GM21825 (cell line): Measurements from ENCODE around the gene MSN.
"Not testable (repeated sequence)": the region's sequence is repeated elsewhere in the genome, so short reads cannot be mapped to it uniquely, and the experiment has no call there.

Experiments used
- ATAC-seq: cut with Tn5 transposase; IDR thresholded peaks from one replicate; pipeline ENCODE4 v1.9.1; 2021; ENCODE audit warnings: mild to moderate bottlenecking, moderate library complexity; ENCODE audit not compliant: unreplicated experiment

Gene MSN

GRCh38 chrX:65667503-65668376 lies at the start of gene MSN:
Gene MSN, plus strand, starts transcription at chrX:65667654. Its CDS starts 188 bp downstream, at chrX:65667842.
- ATAC-seq, result peak; percentile 71

- not testable (repeated sequence) for ATAC-seq
These were observed 47.3 kb upstream of the MSN start for GRCh38 chrX:65620096-65620705.

GRCh38 chrX:65630771-65631170 lies 36.7 kb upstream of the MSN start:
- ATAC-seq, result no peak

- ATAC-seq, result no peak
These were observed 33.6 kb upstream of the MSN start for GRCh38 chrX:65633826-65634225.

- no peak for ATAC-seq
These were observed 32.7 kb upstream of the MSN start for GRCh38 chrX:65634732-65635131.

- ATAC-seq, result no peak
These were observed 32.1 kb upstream of the MSN start for GRCh38 chrX:65635378-65635777.

- ATAC-seq, result no peak
These were observed 31.6 kb upstream of the MSN start for GRCh38 chrX:65635822-65636221.

- not testable (repeated sequence) for ATAC-seq
These were observed 31.2 kb upstream of the MSN start for GRCh38 chrX:65636261-65636660.

- ATAC-seq, result no peak
These were observed 30.1 kb upstream of the MSN start for GRCh38 chrX:65637335-65637734.

- ATAC-seq, result no peak
These were observed 24.5 kb upstream of the MSN start for GRCh38 chrX:65642914-65643491.

GRCh38 chrX:65643531-65644052 lies 23.9 kb upstream of the MSN start:
- no peak for ATAC-seq

GRCh38 chrX:65644621-65645289 lies 22.7 kb upstream of the MSN start:
- no peak for ATAC-seq

GRCh38 chrX:65647801-65648200 lies 19.7 kb upstream of the MSN start:
- ATAC-seq, result no peak

GRCh38 chrX:65652098-65652497 lies 15.4 kb upstream of the MSN start:
- ATAC-seq, result no peak

GRCh38 chrX:65657009-65657441 lies 10.4 kb upstream of the MSN start:
- ATAC-seq, result not testable (repeated sequence)

GRCh38 chrX:65657659-65658058 lies 9.8 kb upstream of the MSN start:
- no peak for ATAC-seq

- no peak for ATAC-seq
These were observed 9.2 kb upstream of the MSN start for GRCh38 chrX:65658229-65658628.

- ATAC-seq, result peak; percentile 19
These were observed 324 bp upstream of the MSN start for GRCh38 chrX:65667157-65667502.

GRCh38 chrX:65668377-65669310 lies 1.2 kb downstream of the MSN start:
- peak; percentile 45 for ATAC-seq

GRCh38 chrX:65671286-65671685 lies 3.8 kb downstream of the MSN start:
- no peak for ATAC-seq
